NCI-H2227 (cell line): ENCODE results near the gene FHOD3.
A peak's percentile ranks its signal among the peaks of the same experiment; 100 is the strongest.
"Not testable (repeated sequence)": the region's sequence is repeated elsewhere in the genome, so short reads cannot be mapped to it uniquely, and the experiment has no call there.

Experiments used
- DNase-seq: peaks from one replicate; lab custom pipeline; 2025; ENCODE audit not compliant: unreplicated experiment; lab: John Stamatoyannopoulos, UW

FHOD3 gene

GRCh38 chr18:36688020-36688965 is 390.8 kb downstream of the FHOD3 start:
- DNase-seq, result peak; percentile 81

- DNase-seq, result no peak
These were observed 394.9 kb downstream of the FHOD3 start for GRCh38 chr18:36692371-36692770.

- no peak for DNase-seq
These were observed 395.4 kb downstream of the FHOD3 start for GRCh38 chr18:36692921-36693332.

- no peak for DNase-seq
These were observed 396.6 kb downstream of the FHOD3 start for GRCh38 chr18:36693931-36694620.

GRCh38 chr18:36695806-36696205 is 398.3 kb downstream of the FHOD3 start:
- DNase-seq, result no peak

- DNase-seq, result no peak
These were observed 400.4 kb downstream of the FHOD3 start for GRCh38 chr18:36697905-36698304.

GRCh38 chr18:36700955-36701354 is 403.4 kb downstream of the FHOD3 start:
- DNase-seq, result no peak

- DNase-seq, result no peak
These were observed 405.0 kb downstream of the FHOD3 start for GRCh38 chr18:36702401-36703013.

- DNase-seq, result no peak
These were observed 406.6 kb downstream of the FHOD3 start for GRCh38 chr18:36704156-36704555.

- no peak for DNase-seq
These were observed 408.8 kb downstream of the FHOD3 start for GRCh38 chr18:36706134-36706881.

GRCh38 chr18:36708366-36708765 is 410.9 kb downstream of the FHOD3 start:
- no peak for DNase-seq

- no peak for DNase-seq
These were observed 411.8 kb downstream of the FHOD3 start for GRCh38 chr18:36709315-36709714.

- DNase-seq, result no peak
These were observed 413.7 kb downstream of the FHOD3 start for GRCh38 chr18:36711014-36711725.

- peak; percentile 5 for DNase-seq
These were observed 414.4 kb downstream of the FHOD3 start for GRCh38 chr18:36711813-36712444.

- no peak for DNase-seq
These were observed 417.0 kb downstream of the FHOD3 start for GRCh38 chr18:36714476-36714875.

- no peak for DNase-seq
These were observed 420.1 kb downstream of the FHOD3 start for GRCh38 chr18:36717422-36718110.

- no peak for DNase-seq
These were observed 421.3 kb downstream of the FHOD3 start for GRCh38 chr18:36718705-36719328.

GRCh38 chr18:36719630-36720029 is 422.1 kb downstream of the FHOD3 start:
- DNase-seq, result no peak

- DNase-seq, result not testable (repeated sequence)
These were observed 423.8 kb downstream of the FHOD3 start for GRCh38 chr18:36721351-36721750.
